ENCODE measurements around the gene TBC1D14. TPM values are rescaled to one million over a fixed set of nuclear protein-coding genes. Genes with fewer than 3 reads are reported as not detected.

Gene TBC1D14
- total and polyA plus RNA-seq, 2 of the 8 experiments (the other 6 are each of a cell fraction or from before 2014, with no cell fraction given) = 45.6 to 48.2 TPM

- TF ChIP-seq SP1 (IDR thresholded peaks at IDR 0.05; ENCODE audit: low read depth, low read length) (no peak), EZH2 (IDR thresholded peaks at IDR 0.05; ENCODE audit: low read depth, low read length, severe bottlenecking) (no peak), POU5F1 (IDR thresholded peaks at IDR 0.05; ENCODE audit: low read depth, low read length) (no peak), NRF1 (IDR thresholded peaks at IDR 0.05; ENCODE audit: low read depth, low read length) (no peak)
These were observed 42.3 kb downstream of the TBC1D14 start (continued) for GRCh38 chr4:6951880-6952381.
